ENCODE results near the gene CAPN9.

The CAPN9 gene

GRCh38 chr1:230746617-230747016, 571 bp upstream of the CAPN9 start:
- no peak for DNase-seq (ENCODE audit: low read depth)

GRCh38 chr1:230747890-230748800, 957 bp downstream of the CAPN9 start:
- TF ChIP-seq CTCF (conservative IDR thresholded peaks at IDR 0.05; ENCODE audit: control insufficient read depth, insufficient read depth, low read depth, low read length) = no peak
- H3K4me3 ChIP-seq (ENCODE audit: control insufficient read depth, low read depth, low read length) = no peak overlapping the region
- no peak for DNase-seq (ENCODE audit: low read depth)

More at GRCh38 chr1:230746617-230747016, 571 bp upstream of the CAPN9 start:
- H3K4me3 ChIP-seq (ENCODE audit: control insufficient read depth, low read depth, low read length) = no peak overlapping the region
- no peak for TF ChIP-seq CTCF (conservative IDR thresholded peaks at IDR 0.05; ENCODE audit: control insufficient read depth, insufficient read depth, low read depth, low read length)

- no peak for TF ChIP-seq CTCF (conservative IDR thresholded peaks at IDR 0.05; ENCODE audit: control insufficient read depth, insufficient read depth, low read depth, low read length)
- no peak overlapping the region for H3K4me3 ChIP-seq (ENCODE audit: control insufficient read depth, low read depth, low read length)
- no peak for DNase-seq (ENCODE audit: low read depth)
Observed at GRCh38 chr1:230749150-230749549, 2.0 kb downstream of the CAPN9 start.

- H3K4me3 ChIP-seq (ENCODE audit: control insufficient read depth, low read depth, low read length) = no peak overlapping the region
- no peak for DNase-seq (ENCODE audit: low read depth)
- no peak for TF ChIP-seq CTCF (conservative IDR thresholded peaks at IDR 0.05; ENCODE audit: control insufficient read depth, insufficient read depth, low read depth, low read length)
Observed at GRCh38 chr1:230749635-230750034, 2.4 kb downstream of the CAPN9 start.

GRCh38 chr1:230750576-230750975, 3.4 kb downstream of the CAPN9 start:
- no peak for DNase-seq (ENCODE audit: low read depth)
- no peak overlapping the region for H3K4me3 ChIP-seq (ENCODE audit: control insufficient read depth, low read depth, low read length)
- no peak for TF ChIP-seq CTCF (conservative IDR thresholded peaks at IDR 0.05; ENCODE audit: control insufficient read depth, insufficient read depth, low read depth, low read length)

- TF ChIP-seq CTCF (conservative IDR thresholded peaks at IDR 0.05; ENCODE audit: control insufficient read depth, insufficient read depth, low read depth, low read length) = no peak
- H3K4me3 ChIP-seq (ENCODE audit: control insufficient read depth, low read depth, low read length) = no peak overlapping the region
- DNase-seq (ENCODE audit: low read depth) = no peak
Observed at GRCh38 chr1:230750986-230751625, 3.9 kb downstream of the CAPN9 start.
